ENCODE results near the gene CMC2.

Gene CMC2

DNA sequence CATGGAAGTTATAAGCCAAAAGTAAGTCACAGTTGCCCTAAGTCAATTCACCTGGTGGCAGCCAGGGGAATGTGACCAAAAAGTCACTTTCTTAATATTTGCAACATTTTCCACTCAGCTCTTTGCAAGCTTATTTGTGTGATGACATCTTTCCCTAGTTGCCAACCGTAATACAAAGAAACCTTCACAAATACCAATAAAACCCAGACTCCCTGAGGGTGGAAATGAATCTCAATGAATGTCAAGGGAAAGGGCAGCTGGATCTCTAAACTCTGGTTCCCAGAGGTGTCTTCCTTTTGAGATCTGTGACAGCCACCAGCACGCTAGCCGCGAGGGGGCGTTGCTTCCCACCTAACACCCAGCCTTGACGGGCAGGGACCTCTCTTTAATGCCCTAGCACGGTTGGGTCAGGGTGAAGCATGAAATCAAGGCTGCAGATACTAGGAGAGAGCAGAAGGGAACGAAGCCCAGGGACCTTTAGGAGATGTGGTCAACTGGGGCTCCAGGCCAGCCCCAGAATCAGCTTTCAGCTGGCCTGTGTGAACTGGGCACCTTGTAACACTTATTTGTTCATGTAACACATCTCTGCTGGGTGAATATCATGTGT, 82.2 kb downstream of the CMC2 start:
- DNase-seq (ENCODE audit: insufficient read length, low spot score), result peak; percentile 55
- no peak for TF ChIP-seq TAF1 (IDR thresholded peaks at IDR 0.05; ENCODE audit: low read depth, low read length)
- no peak for TF ChIP-seq POU2F2 (IDR thresholded peaks at IDR 0.05; ENCODE audit: low read depth, low read length)
- no peak for TF ChIP-seq PAX5 (IDR thresholded peaks at IDR 0.05; ENCODE audit: insufficient read depth, low read length, severe bottlenecking)
- TF ChIP-seq POLR2AphosphoS5 (IDR thresholded peaks at IDR 0.05; ENCODE audit: low read depth, low read length), result no peak
- peak; percentile 45 for FAIRE-seq

DNA sequence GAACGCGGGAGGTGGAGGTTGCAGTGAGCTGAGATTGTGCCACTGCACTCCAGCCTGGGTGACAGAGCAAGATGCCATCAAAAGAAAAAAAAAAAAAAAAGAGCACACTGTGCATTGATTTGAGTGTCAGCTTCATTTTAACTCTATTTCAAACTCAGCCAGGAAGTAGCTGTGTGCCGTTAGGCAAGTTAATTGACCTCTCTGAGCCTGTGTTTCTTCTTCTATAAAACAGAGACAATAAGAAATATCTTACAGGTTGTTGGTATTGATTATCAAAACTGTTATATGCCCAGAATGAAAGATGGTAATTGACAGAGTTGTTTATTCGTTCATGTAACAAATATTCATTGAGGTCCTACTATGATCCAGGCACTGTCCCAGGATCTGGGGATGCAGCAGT, 83.3 kb downstream of the CMC2 start:
- TF ChIP-seq POLR2AphosphoS5 (IDR thresholded peaks at IDR 0.05; ENCODE audit: low read depth, low read length) (no peak), POLR2A (IDR thresholded peaks at IDR 0.05; ENCODE audit: low read depth, low read length) (no peak), PAX5 (IDR thresholded peaks at IDR 0.05; ENCODE audit: insufficient read depth, low read length, severe bottlenecking) (no peak), SPI1 (IDR thresholded peaks at IDR 0.05; ENCODE audit: low read depth, low read length) (no peak), POU2F2 (IDR thresholded peaks at IDR 0.05; ENCODE audit: low read depth, low read length) (no peak)

More for the DNA sequence above, 83.3 kb downstream of the CMC2 start:
- FAIRE-seq (no peak), DNase-seq (ENCODE audit: insufficient read length, low spot score) (no peak)

All from GM12891 (cell line).